GM10266 (cell line): ENCODE data around the gene RADIL.

ENCODE experiments used
- DNase-seq: peaks from one replicate; pipeline ENCODE4 v3.0.0; 2012; ENCODE audit errors: extremely low spot score
- CTCF ChIP-seq: IDR thresholded peaks from 2 replicates; pipeline ENCODE4 v1.5.1; 2012; ENCODE audit warnings: mild to moderate bottlenecking, low read depth; ENCODE audit not compliant: control insufficient read depth, insufficient read depth; ENCODE audit errors: missing control alignments

RADIL gene

DNA sequence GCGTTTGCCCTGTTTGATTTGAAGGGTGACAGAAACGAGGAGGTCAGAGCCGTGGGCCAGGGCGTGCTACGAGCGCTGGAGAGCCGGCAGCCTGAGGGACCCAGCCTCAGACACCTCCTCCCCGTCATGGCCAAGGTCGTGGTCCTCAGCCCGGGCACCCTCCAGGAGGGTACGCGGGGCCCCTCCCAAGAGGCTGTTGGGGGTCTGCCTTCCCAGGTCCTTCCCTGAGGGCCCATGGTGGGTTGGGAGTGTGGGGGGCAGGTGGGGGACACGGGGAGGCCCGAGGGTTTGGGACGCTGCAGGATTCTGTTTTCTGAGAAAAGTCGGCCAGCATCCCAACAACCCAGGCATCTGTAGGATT is 100.2 kb downstream of the RADIL start:
- DNase-seq: no peak
- no peak for TF ChIP-seq CTCF

- TF ChIP-seq CTCF: no peak
- no peak for DNase-seq
Measured at GRCh38 chr7:4782333-4783291, 100.9 kb downstream of the RADIL start.

- no peak for TF ChIP-seq CTCF
Measured at GRCh38 chr7:4781366-4782069, 102.0 kb downstream of the RADIL start.

DNA sequence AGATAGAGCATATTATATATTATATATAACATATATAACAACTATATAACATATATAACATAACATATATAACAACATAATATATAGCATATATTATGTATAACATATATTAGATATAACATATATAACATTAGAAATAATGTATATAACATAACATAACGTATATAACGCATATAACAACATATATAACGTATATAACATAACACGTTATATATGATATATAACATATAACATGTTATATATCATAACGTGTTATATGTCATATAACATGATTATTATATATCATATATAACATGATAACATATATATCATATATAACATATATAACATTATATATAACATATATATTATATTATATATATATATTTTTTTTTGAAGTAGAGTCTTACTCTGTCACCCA is 104.4 kb downstream of the RADIL start:
- no peak for TF ChIP-seq CTCF
- no peak for DNase-seq

More at GRCh38 chr7:4781366-4782069, 102.0 kb downstream of the RADIL start:
- no peak for DNase-seq

- DNase-seq: no peak
Measured at GRCh38 chr7:4775848-4776623, 107.5 kb downstream of the RADIL start.

GRCh38 chr7:4775250-4775847 is 108.2 kb downstream of the RADIL start, which contains the start of gene AP5Z1:
Gene AP5Z1 (plus strand): TSS chr7:4775623. CDS start chr7:4775716, 93 bp downstream.
- peak; percentile 99 for DNase-seq
- TF ChIP-seq CTCF: no peak

More at GRCh38 chr7:4775848-4776623, 107.5 kb downstream of the RADIL start:
- no peak for TF ChIP-seq CTCF
